HepG2 (cell line): ENCODE measurements around the gene RBM12. TPM values are rescaled to one million over a fixed set of nuclear protein-coding genes. Genes with fewer than 3 reads are reported as not detected.

Source experiments
- CAMTA2 ChIP-seq: sonication (generic); formaldehyde crosslinking; IDR thresholded peaks from 2 replicates; pipeline ENCODE4 v1.4.0; 2020; ENCODE audit warnings: mild to moderate bottlenecking, missing genetic modification reagents, borderline replicate concordance
- GABPA ChIP-seq, 2 experiments: IDR thresholded peaks; 2 replicates each; pipeline ENCODE4 v1.6.1; 2011 to 2016; ENCODE audit warnings: low read depth in 2 of 2, low read length in 1 of 2, missing biosample characterization in 1 of 2, missing genetic modification characterization in 1 of 2
- HDAC1 ChIP-seq: sonication (generic); formaldehyde crosslinking; IDR thresholded peaks from 2 replicates; pipeline ENCODE4 v1.5.1; 2020; ENCODE audit warnings: mild to moderate bottlenecking, missing genetic modification reagents
- JUND ChIP-seq: sonication (generic); formaldehyde crosslinking; IDR thresholded peaks from 2 replicates; pipeline ENCODE4 v1.8.0; 2022; ENCODE audit warnings: mild to moderate bottlenecking, missing genetic modification reagents
- MAFF ChIP-seq: IDR thresholded peaks from 2 replicates; pipeline ENCODE4 v1.6.1; 2011; ENCODE audit warnings: low read depth, low read length, improper control_type of control experiment
- MZF1 ChIP-seq: sonication (generic); formaldehyde crosslinking; IDR thresholded peaks from 2 replicates; pipeline ENCODE4 v1.8.1; 2023; ENCODE audit warnings: mild to moderate bottlenecking, missing genetic modification reagents, borderline replicate concordance
- RFXANK ChIP-seq: IDR thresholded peaks from 2 replicates; pipeline ENCODE4 v1.6.1; 2016
- SNAI1 ChIP-seq: sonication (generic); formaldehyde crosslinking; IDR thresholded peaks from 2 replicates; pipeline ENCODE4 v1.5.0; 2020; ENCODE audit warnings: mild to moderate bottlenecking, missing genetic modification reagents, borderline replicate concordance
- SRY ChIP-seq: sonication (generic); formaldehyde crosslinking; IDR thresholded peaks from 2 replicates; pipeline ENCODE4 v1.8.0; 2022; ENCODE audit warnings: mild to moderate bottlenecking, missing genetic modification reagents
- TIGD3 ChIP-seq: sonication (generic); formaldehyde crosslinking; IDR thresholded peaks from 2 replicates; pipeline ENCODE4 v1.5.1; 2020; ENCODE audit warnings: mild to moderate bottlenecking, missing genetic modification reagents, borderline replicate concordance
- ZFP36L2 ChIP-seq: sonication (generic); formaldehyde crosslinking; IDR thresholded peaks from 2 replicates; pipeline ENCODE4 v1.4.0; 2020; ENCODE audit warnings: missing genetic modification reagents
- ZNF121 ChIP-seq: sonication (generic); formaldehyde crosslinking; IDR thresholded peaks from 2 replicates; pipeline ENCODE4 v1.5.0; 2020; ENCODE audit warnings: mild to moderate bottlenecking, missing genetic modification reagents
- ZNF207 ChIP-seq: fragments of 450-650 bp; IDR thresholded peaks from 2 replicates; pipeline ENCODE4 v1.6.1; 2016; ENCODE audit warnings: antibody characterized with exemption, borderline replicate concordance
- ZNF329 ChIP-seq: sonication (generic); formaldehyde crosslinking; IDR thresholded peaks from 2 replicates; pipeline ENCODE4 v1.9.0; 2021; ENCODE audit warnings: low read depth, mild to moderate bottlenecking, missing genetic modification reagents
- ZNF33B ChIP-seq: sonication (generic); formaldehyde crosslinking; IDR thresholded peaks from 2 replicates; pipeline ENCODE4 v1.5.1; 2020; ENCODE audit warnings: mild to moderate bottlenecking, missing genetic modification reagents
- ZNF441 ChIP-seq: sonication (generic); formaldehyde crosslinking; IDR thresholded peaks from 2 replicates; pipeline ENCODE4 v1.7.0; 2021; ENCODE audit warnings: missing genetic modification reagents, borderline replicate concordance
- ZNF503 ChIP-seq: sonication (generic); formaldehyde crosslinking; IDR thresholded peaks from 2 replicates; pipeline ENCODE4 v1.4.0; 2020; ENCODE audit warnings: missing genetic modification reagents
- ZNF547 ChIP-seq: sonication (generic); formaldehyde crosslinking; IDR thresholded peaks from 2 replicates; pipeline ENCODE4 v1.5.1; 2020; ENCODE audit warnings: mild to moderate bottlenecking, missing genetic modification reagents
- ZNF564 ChIP-seq: sonication (generic); formaldehyde crosslinking; IDR thresholded peaks from 2 replicates; pipeline ENCODE4 v1.8.1; 2023; ENCODE audit warnings: mild to moderate bottlenecking, missing genetic modification reagents
- ZNF574 ChIP-seq: sonication (generic); formaldehyde crosslinking; IDR thresholded peaks from 2 replicates; pipeline ENCODE4 v1.4.0; 2020; ENCODE audit warnings: missing genetic modification reagents
- ZNF691 ChIP-seq: sonication (generic); formaldehyde crosslinking; IDR thresholded peaks from 2 replicates; pipeline ENCODE4 v1.4.0; 2020; ENCODE audit warnings: missing genetic modification reagents, low read depth, mild to moderate bottlenecking, borderline replicate concordance
- ZNF850 ChIP-seq: sonication (generic); formaldehyde crosslinking; conservative IDR thresholded peaks from 2 replicates; pipeline ENCODE4 v1.9.0; 2021; ENCODE audit warnings: mild to moderate bottlenecking, missing genetic modification reagents
- polyA plus RNA-seq, 8 experiments: library from polyadenylated mRNA; depleted of rRNA in 3 of 8; stranded (reverse) in 7 of 8; unstranded in 1 of 8; fragments of >200 nt; fragmentation: Illumina TruSeq in 4 of 8; extraction: Trizol in 4 of 8; gene quantifications; 2 replicates each; pipeline versions ENCODE4 v1.2.1 to v1.2.3, GENCODE V29; 2011 to 2016; ENCODE audit warnings: low read depth in 4 of 8, missing spikeins in 1 of 8, mixed read lengths in 1 of 8; ENCODE audit not compliant: insufficient read depth in 1 of 8
- total RNA-seq, 5 experiments: library from RNA; depleted of rRNA; stranded (reverse); fragments of >200 nt; fragmentation: Illumina TruSeq; extraction: Trizol; gene quantifications; 2 replicates each; pipeline ENCODE4 v1.2.3, GENCODE V29; 2016; ENCODE audit warnings: low read depth in 1 of 5

Gene RBM12
- total and polyA plus RNA-seq, 2 of the 13 experiments (the other 11 are each of a cell fraction or from before 2014, with no cell fraction given), result 97.9 to 104 TPM

- TF ChIP-seq TIGD3, result peak; percentile 93; the same call in 1 of the 2 replicates
- peak; percentile 94 for TF ChIP-seq ZNF329 (CRISPR knock-in tag)
- peak; percentile 99; the same call in 1 of the 2 replicates for TF ChIP-seq MZF1 (CRISPR knock-in tag)
- peak; percentile 93 for TF ChIP-seq CAMTA2 (CRISPR knock-in tag)
- TF ChIP-seq MAFF, result no peak
- peak; percentile 78 for TF ChIP-seq RFXANK (CRISPR knock-in tag)
- peak; percentile 93; the same call in 1 of the 2 replicates for TF ChIP-seq ZNF564 (CRISPR knock-in tag)
- peak; percentile 94 for TF ChIP-seq ZNF503 (CRISPR knock-in tag)
- peak; percentile 97 for TF ChIP-seq ZNF850 (CRISPR knock-in tag)
- TF ChIP-seq HDAC1 (CRISPR knock-in tag), result peak; percentile 70
- peak; percentile 44; the same call in 1 of the 2 replicates for TF ChIP-seq ZFP36L2 (CRISPR knock-in tag)
- peak; percentile 89 for TF ChIP-seq ZNF691
- peak; percentile 100 for TF ChIP-seq ZNF547 (CRISPR knock-in tag)
- TF ChIP-seq SRY, result peak; percentile 99
- no peak for TF ChIP-seq ZNF207
- TF ChIP-seq SNAI1, result peak; percentile 31
- no peak for TF ChIP-seq JUND (CRISPR knock-in tag)
- peak; percentile 98 for TF ChIP-seq ZNF33B
- peak; percentile 82 for TF ChIP-seq ZNF574 (CRISPR knock-in tag)
- TF ChIP-seq ZNF121 (CRISPR knock-in tag), result peak; percentile 82
- TF ChIP-seq GABPA (IDR thresholded peaks at IDR 0.05; ENCODE audit: low read depth, low read length), result no peak
- no peak; the same call in 1 of the 2 replicates for TF ChIP-seq GABPA (CRISPR knock-in tag; IDR thresholded peaks at IDR 0.05; ENCODE audit: low read depth)
- TF ChIP-seq ZNF441 (CRISPR knock-in tag), result peak; percentile 97
Measured at GRCh38 chr20:35615667-35616464, 48.8 kb downstream of the RBM12 start, which contains the start of gene SPAG4 (continued).
